ENCODE data around the gene TTLL8.

GRCh38 chr22:49983148-49984042 lies 74.7 kb downstream of the TTLL8 start:
- TF ChIP-seq POLR2A (IDR thresholded peaks at IDR 0.05; ENCODE audit: low read depth, low read length) (no peak), JUN (IDR thresholded peaks at IDR 0.05; ENCODE audit: borderline replicate concordance, insufficient read depth, insufficient read length, low read depth) (no peak), EZH2 (IDR thresholded peaks at IDR 0.05; ENCODE audit: borderline replicate concordance, low read depth, low read length, severe bottlenecking) (peak; percentile 48)
